Osteoblast (primary cell): Measurements from ENCODE around the gene P2RX6. TPM values are rescaled to one million over a fixed set of nuclear protein-coding genes. Genes with fewer than 3 reads are reported as not detected.

Experiments
- DNase-seq: peaks from one replicate; pipeline ENCODE4 v3.0.0; 2011; ENCODE audit warnings: low spot score, mixed read lengths; ENCODE audit not compliant: insufficient read length; ENCODE audit errors: missing footprints
- H2AFZ ChIP-seq: 2 replicates; pipeline ENCODE4 v1.6.0; 2011; ENCODE audit warnings: mild to moderate bottlenecking, low read length
- H3K27ac ChIP-seq: 2 replicates; pipeline ENCODE4 v1.5.1; 2011; ENCODE audit warnings: mild to moderate bottlenecking, low read depth, low read length, moderate library complexity
- H3K27me3 ChIP-seq: 2 replicates; pipeline ENCODE4 v1.6.0; 2012; ENCODE audit warnings: mild to moderate bottlenecking, control low read depth, inconsistent platforms, low read length, moderate library complexity; ENCODE audit not compliant: insufficient read depth
- H3K36me3 ChIP-seq: 2 replicates; pipeline ENCODE4 v1.5.1; 2011; ENCODE audit warnings: mild to moderate bottlenecking, low read length, control low read depth, moderate library complexity; ENCODE audit not compliant: insufficient read depth
- H3K4me1 ChIP-seq: 2 replicates; pipeline ENCODE4 v1.5.1; 2011; ENCODE audit warnings: mild to moderate bottlenecking, low read length, control low read depth, moderate library complexity; ENCODE audit not compliant: insufficient read depth
- H3K4me2 ChIP-seq: 2 replicates; pipeline ENCODE4 v1.6.0; 2011; ENCODE audit warnings: mild to moderate bottlenecking, low read length; ENCODE audit not compliant: insufficient read depth
- H3K4me3 ChIP-seq: fragments of 200-600 bp; sonication (generic); 3 replicates; pipeline ENCODE4 v1.5.1; 2012; ENCODE audit warnings: mild to moderate bottlenecking, low read length, inconsistent platforms; ENCODE audit not compliant: insufficient read depth
- H3K79me2 ChIP-seq: 2 replicates; pipeline ENCODE4 v1.6.0; 2012; ENCODE audit warnings: mild to moderate bottlenecking, low read length, control low read depth, inconsistent platforms; ENCODE audit not compliant: insufficient read depth
- H3K9me3 ChIP-seq: 2 replicates; pipeline ENCODE4 v1.5.1; 2011; ENCODE audit warnings: low read depth, low read length, control low read depth
- H4K20me1 ChIP-seq: 2 replicates; pipeline ENCODE4 v1.6.0; 2012; ENCODE audit warnings: mild to moderate bottlenecking, low read length, control low read depth; ENCODE audit not compliant: insufficient read depth
- CTCF ChIP-seq: IDR thresholded peaks from 2 replicates; pipeline ENCODE4 v1.5.1; 2011; ENCODE audit warnings: mild to moderate bottlenecking, low read depth, low read length, moderate library complexity; ENCODE audit errors: extremely low read depth
- total RNA-seq: library from RNA; depleted of rRNA; stranded (reverse); fragments of >200 nt; gene quantifications from 2 replicates; pipeline ENCODE4 v1.2.3, GENCODE V29; 2012

Gene P2RX6
- total RNA-seq, 1 donor = 5.1 TPM

- no peak overlapping the region for H2AFZ ChIP-seq
- DNase-seq = peak; percentile 67
- no peak overlapping the region for H3K4me2 ChIP-seq
- H3K27me3 ChIP-seq = no peaks in the 10 kb centered on the region
- H3K9me3 ChIP-seq = no peaks in the 10 kb centered on the region
- no peak overlapping the region for H3K4me3 ChIP-seq
- H3K36me3 ChIP-seq = peaks cover 54% of the 10 kb centered on the region
- peaks cover 10% of the 10 kb centered on the region for H4K20me1 ChIP-seq
- peaks cover 15% of the 10 kb centered on the region for H3K79me2 ChIP-seq
- no peak for TF ChIP-seq CTCF
- H3K4me1 ChIP-seq = peaks cover 9% of the 10 kb centered on the region
- no peak overlapping the region for H3K27ac ChIP-seq
Observed at GRCh38 chr22:20996031-20996410, 18.9 kb upstream of the P2RX6 start.

- no peak overlapping the region for H3K4me2 ChIP-seq
- H3K79me2 ChIP-seq = peaks cover 21% of the 10 kb centered on the region
- no peak overlapping the region for H2AFZ ChIP-seq
- TF ChIP-seq CTCF = no peak
- peaks cover 11% of the 10 kb centered on the region for H4K20me1 ChIP-seq
- H3K4me3 ChIP-seq = no peak overlapping the region
- H3K27ac ChIP-seq = no peak overlapping the region
- peaks cover 14% of the 10 kb centered on the region for H3K4me1 ChIP-seq
- peak; percentile 79 for DNase-seq
- H3K9me3 ChIP-seq = no peaks in the 10 kb centered on the region
- H3K36me3 ChIP-seq = peaks cover 47% of the 10 kb centered on the region
- H3K27me3 ChIP-seq = no peaks in the 10 kb centered on the region
Observed at GRCh38 chr22:20996598-20997535, 18.1 kb upstream of the P2RX6 start.

- Histone ChIP-seq H2AFZ (no peak overlapping the region), H3K27ac (no peak overlapping the region), H3K36me3 (peaks cover 39% of the 10 kb centered on the region), H3K9me3 (no peaks in the 10 kb centered on the region), H3K4me1 (peaks cover 16% of the 10 kb centered on the region), H3K4me2 (no peak overlapping the region), H3K79me2 (peaks cover 21% of the 10 kb centered on the region), H3K4me3 (no peak overlapping the region), H4K20me1 (peaks cover 11% of the 10 kb centered on the region), H3K27me3 (no peaks in the 10 kb centered on the region)
- DNase-seq = peak; percentile 59
- TF ChIP-seq CTCF = no peak
Observed at GRCh38 chr22:20997536-20998257, 17.3 kb upstream of the P2RX6 start.
